Muscle of leg (tissue), 11 donors: ENCODE data around the gene SIPA1L3. TPM values are rescaled to one million over a fixed set of nuclear protein-coding genes. Genes with fewer than 3 reads are reported as not detected.
A peak's percentile ranks its signal among the peaks of the same experiment; 100 is the strongest.

ENCODE experiments used
- DNase-seq: peaks from one replicate; pipeline ENCODE4 v3.0.0; 2013
- H3K27ac ChIP-seq: one replicate; pipeline ENCODE4 v1.5.1; 2013; ENCODE audit warnings: mild to moderate bottlenecking, low read length, control low read depth
- H3K27me3 ChIP-seq: one replicate; pipeline ENCODE4 v1.6.1; 2013; ENCODE audit warnings: low read length; ENCODE audit not compliant: control insufficient read depth, insufficient read depth
- H3K36me3 ChIP-seq: one replicate; pipeline ENCODE4 v1.6.1; 2013; ENCODE audit warnings: low read length; ENCODE audit not compliant: control insufficient read depth, insufficient read depth
- H3K4me1 ChIP-seq: one replicate; pipeline ENCODE4 v1.6.1; 2013; ENCODE audit warnings: low read length; ENCODE audit not compliant: control insufficient read depth, insufficient read depth
- H3K4me3 ChIP-seq: one replicate; pipeline ENCODE4 v1.5.1; 2013; ENCODE audit warnings: low read length, control low read depth
- H3K9me3 ChIP-seq: replicated peaks from 2 replicates; pipeline ENCODE4 v1.6.1; 2013; ENCODE audit warnings: low read depth, low read length; ENCODE audit not compliant: control insufficient read depth
- WGBS: methylation state at CpG from one replicate; pipeline ENCODE4 v1.1.5; 2013; ENCODE audit warnings: missing lambda C conversion rate; ENCODE audit not compliant: insufficient coverage; 5-methylcytosine and 5-hydroxymethylcytosine counted together
- polyA plus RNA-seq, 8 donors: library from polyadenylated mRNA; unstranded; fragments of 120-200 nt; gene quantifications; one replicate each; pipeline versions ENCODE4 v1.2.1 to v1.2.3, GENCODE V29; 2013; ENCODE audit warnings: inconsistent platforms in 1 of 8, low replicate concordance in 1 of 8; ENCODE audit not compliant: insufficient read length in 8 of 8, insufficient read depth in 1 of 8
- total RNA-seq: library from RNA; stranded (reverse); fragments of 120-200 nt; gene quantifications from one replicate; pipeline ENCODE4 v1.2.4, GENCODE V29; 2013

The SIPA1L3 gene
- total and polyA plus RNA-seq, 9 donors, result 6.8 to 13.8 (median 9.1) TPM

DNA sequence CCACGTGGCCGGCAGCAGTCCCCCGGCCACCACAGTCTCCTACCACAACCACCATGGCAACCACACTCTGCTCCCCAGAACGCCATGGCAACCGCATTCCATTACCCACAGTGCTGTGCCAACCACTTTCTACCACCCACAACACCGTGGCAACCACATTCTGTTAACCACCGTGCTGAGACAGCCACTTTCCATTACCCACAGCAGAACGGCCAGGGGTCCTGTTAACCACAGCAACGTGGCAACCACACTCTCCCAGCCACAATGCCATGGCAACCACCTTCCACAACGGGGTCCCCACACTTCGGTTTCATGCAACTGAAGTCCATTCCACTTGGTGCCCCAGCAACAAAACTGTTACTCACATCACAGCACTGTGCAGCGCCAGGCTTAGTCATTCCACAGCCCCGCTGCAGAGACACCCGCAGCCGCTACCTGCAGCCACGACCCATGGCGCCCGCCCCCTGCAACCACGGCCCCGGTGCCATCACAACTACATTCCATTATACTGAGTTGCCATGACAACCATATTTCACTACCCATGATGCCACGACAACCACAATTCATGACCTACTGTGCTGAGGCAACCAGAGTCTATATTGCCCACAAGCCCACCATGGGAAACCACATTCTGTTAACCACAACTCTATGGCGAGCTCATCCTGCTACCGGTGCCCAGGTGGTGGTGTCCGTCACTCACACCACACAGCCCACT is 307.1 kb downstream of the SIPA1L3 start:
- Histone ChIP-seq H3K9me3 (no peaks in the 10 kb centered on the region), H3K4me3 (no peak overlapping the region), H3K36me3 (peaks cover 5% of the 10 kb centered on the region), H3K4me1 (peaks cover 38% of the 10 kb centered on the region), H3K27me3 (peaks cover 24% of the 10 kb centered on the region), H3K27ac (no peak overlapping the region)
- 70% methylated on average over 24 of the region's 24 CpGs for WGBS
- DNase-seq, result no peak

GRCh38 chr19:38216785-38217641 is 310.0 kb downstream of the SIPA1L3 start:
- WGBS, result no CpG with 5 or more reads among the region's 26 CpGs
- Histone ChIP-seq H3K4me3 (no peak overlapping the region), H3K4me1 (peaks cover 10% of the 10 kb centered on the region), H3K36me3 (peaks cover 5% of the 10 kb centered on the region), H3K27me3 (peaks cover 2% of the 10 kb centered on the region), H3K9me3 (no peaks in the 10 kb centered on the region), H3K27ac (no peak overlapping the region)
- DNase-seq, result peak; percentile 37

- Histone ChIP-seq H3K4me3 (no peak overlapping the region), H3K9me3 (no peaks in the 10 kb centered on the region), H3K4me1 (peaks cover 10% of the 10 kb centered on the region), H3K36me3 (peaks cover 5% of the 10 kb centered on the region), H3K27ac (no peak overlapping the region), H3K27me3 (peaks cover 2% of the 10 kb centered on the region)
- DNase-seq, result no peak
- 100% methylated on average over 2 of the region's 3 CpGs for WGBS
Observed at GRCh38 chr19:38218204-38218603, 311.2 kb downstream of the SIPA1L3 start.

- Histone ChIP-seq H3K27me3 (peaks cover 2% of the 10 kb centered on the region), H3K4me3 (no peak overlapping the region), H3K4me1 (peaks cover 12% of the 10 kb centered on the region), H3K36me3 (peaks cover 5% of the 10 kb centered on the region), H3K9me3 (no peaks in the 10 kb centered on the region), H3K27ac (no peak overlapping the region)
- DNase-seq, result no peak
- 37% methylated on average over 3 of the region's 10 CpGs for WGBS
Observed at GRCh38 chr19:38219221-38219620, 312.2 kb downstream of the SIPA1L3 start.

GRCh38 chr19:38221421-38221820 is 314.4 kb downstream of the SIPA1L3 start:
- Histone ChIP-seq H3K9me3 (no peaks in the 10 kb centered on the region), H3K4me3 (no peak overlapping the region), H3K27ac (no peak overlapping the region), H3K4me1 (peaks cover 16% of the 10 kb centered on the region), H3K27me3 (peaks cover 6% of the 10 kb centered on the region), H3K36me3 (peaks cover 5% of the 10 kb centered on the region)
- 100% methylated on average over 6 of the region's 6 CpGs for WGBS
- no peak for DNase-seq

DNA sequence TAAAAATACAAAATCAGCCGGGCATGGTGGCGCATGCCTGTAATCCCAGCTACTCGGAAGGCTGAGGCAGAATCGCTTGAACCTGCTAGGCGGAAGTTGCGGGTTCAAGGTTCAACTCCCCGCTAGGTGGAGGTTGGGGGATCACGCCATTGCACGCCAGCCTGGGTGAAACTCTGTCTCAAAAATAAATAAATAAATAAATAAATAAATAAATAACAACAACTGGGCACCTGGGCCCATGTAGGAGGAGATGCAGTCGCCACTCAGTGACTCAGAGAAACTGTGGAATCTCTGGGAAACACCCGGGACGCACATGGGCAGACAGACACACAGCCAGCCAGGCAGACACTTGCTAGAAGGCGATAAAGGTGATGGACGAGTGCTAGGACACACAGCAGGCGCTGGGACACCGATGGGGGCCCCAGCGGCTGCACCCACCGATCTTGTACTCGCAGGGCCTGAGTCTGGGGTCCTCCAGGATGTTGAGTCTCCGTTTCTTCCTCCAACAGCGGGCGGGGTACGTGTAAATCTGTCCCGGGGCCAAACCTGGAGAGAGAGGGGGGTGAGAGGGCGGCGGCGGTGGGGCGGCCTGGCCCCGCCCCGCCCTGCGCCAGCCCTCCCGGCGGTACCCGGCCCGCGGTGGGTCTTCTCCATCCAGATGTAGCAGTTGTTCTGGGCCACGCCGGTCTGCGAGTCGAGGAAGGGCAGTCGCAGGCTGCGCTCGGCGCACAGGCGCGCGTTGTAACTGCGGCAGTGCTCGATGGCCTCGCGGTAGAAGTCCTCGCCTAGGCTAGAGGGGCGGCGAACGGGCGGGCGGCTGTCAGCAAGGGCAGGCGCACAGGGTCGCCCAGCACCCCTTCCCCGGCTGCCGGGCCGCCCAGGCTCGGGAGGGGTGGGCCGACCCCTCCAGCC is 315.2 kb downstream of the SIPA1L3 start:
- Histone ChIP-seq H3K27ac (no peak overlapping the region), H3K4me1 (peaks cover 10% of the 10 kb centered on the region), H3K9me3 (no peaks in the 10 kb centered on the region), H3K36me3 (peaks cover 5% of the 10 kb centered on the region), H3K27me3 (peaks cover 9% of the 10 kb centered on the region), H3K4me3 (no peak overlapping the region)
- 56% methylated on average over 43 of the region's 64 CpGs for WGBS
- no peak for DNase-seq

- peak overlapping the region; percentile 55 for H3K4me3 ChIP-seq
- DNase-seq, result no peak
- no peak overlapping the region for H3K27ac ChIP-seq
- peaks cover 5% of the 10 kb centered on the region for H3K36me3 ChIP-seq
- peaks cover 17% of the 10 kb centered on the region for H3K27me3 ChIP-seq
- H3K9me3 ChIP-seq, result no peaks in the 10 kb centered on the region
- H3K4me1 ChIP-seq, result peaks cover 13% of the 10 kb centered on the region
- 88% methylated on average over 3 of the region's 3 CpGs for WGBS
Observed at GRCh38 chr19:38223119-38223523, 316.1 kb downstream of the SIPA1L3 start.

- Histone ChIP-seq H3K27me3 (peaks cover 19% of the 10 kb centered on the region), H3K36me3 (peaks cover under 1% of the 10 kb centered on the region)
- WGBS, result 6% methylated on average over 13 of the region's 13 CpGs
Observed at GRCh38 chr19:38223617-38224013, 316.6 kb downstream of the SIPA1L3 start.

GRCh38 chr19:38224014-38224862 is 317.2 kb downstream of the SIPA1L3 start, which contains the start of gene DPF1:
DPF1 (minus strand) TSS chr19:38224222; CDS start chr19:38224142, 80 bp downstream.
- DNase-seq, result peak; percentile 84
- Histone ChIP-seq H3K27ac (no peak within 1 kb of the TSS), H3K4me1 (peaks cover 21% of the 10 kb centered on the region), H3K36me3 (no peaks in the 10 kb centered on the region), H3K27me3 (peaks cover 25% of the 10 kb centered on the region), H3K4me3 (peak within 1 kb of the TSS; percentile 55), H3K9me3 (no peaks in the 10 kb centered on the region)
- WGBS, result 2% methylated on average over 59 of the region's 61 CpGs

More at GRCh38 chr19:38223617-38224013, 316.6 kb downstream of the SIPA1L3 start:
- H3K27ac ChIP-seq, result no peak overlapping the region
- no peak for DNase-seq
- H3K4me3 ChIP-seq, result peak overlapping the region; percentile 55
- H3K9me3 ChIP-seq, result no peaks in the 10 kb centered on the region
- H3K4me1 ChIP-seq, result peaks cover 15% of the 10 kb centered on the region
